Measurements from ENCODE around the gene RPS6KA2.
A peak's percentile ranks its signal among the peaks of the same experiment; 100 is the strongest.

RPS6KA2 gene

DNA sequence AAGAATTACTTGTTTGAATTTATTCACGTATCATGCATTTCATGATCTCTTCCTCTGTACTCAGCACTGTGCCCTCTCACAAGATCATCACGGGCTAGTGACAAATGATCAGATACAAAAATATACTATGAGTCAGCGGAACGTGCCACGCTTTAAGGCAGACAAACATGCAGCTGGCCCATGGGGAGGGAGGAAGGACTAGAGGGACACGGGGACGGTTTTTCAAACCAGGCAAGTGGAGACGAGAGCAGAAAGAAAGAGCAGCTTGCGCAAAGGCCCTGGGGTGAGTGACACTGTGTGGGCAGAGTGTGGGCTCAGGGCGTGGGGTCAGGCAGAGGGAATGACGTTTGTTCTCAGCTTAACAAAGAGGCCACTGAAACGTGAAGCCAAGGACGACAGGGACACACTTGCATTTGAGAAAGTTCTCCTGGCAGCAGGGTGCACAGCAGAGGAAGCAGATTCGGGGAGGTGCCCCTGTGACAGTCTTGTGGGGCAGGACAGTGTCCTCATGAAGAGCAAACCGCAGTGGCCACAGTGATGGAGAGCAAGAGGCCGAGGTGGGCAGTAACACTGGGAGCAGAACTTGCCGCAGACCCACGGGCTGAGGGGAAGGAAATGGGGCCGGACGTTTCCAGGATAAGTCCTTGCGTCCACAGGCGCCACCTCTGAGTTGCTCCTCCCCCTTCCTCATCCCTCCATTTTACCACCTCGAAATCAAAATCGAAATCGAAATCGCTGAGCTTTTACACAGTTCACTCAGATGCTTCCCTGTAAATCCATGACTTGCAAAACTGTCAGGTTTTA is 6.9 kb upstream of the RPS6KA2 start:
- DNase-seq = peak; percentile 57

DNA sequence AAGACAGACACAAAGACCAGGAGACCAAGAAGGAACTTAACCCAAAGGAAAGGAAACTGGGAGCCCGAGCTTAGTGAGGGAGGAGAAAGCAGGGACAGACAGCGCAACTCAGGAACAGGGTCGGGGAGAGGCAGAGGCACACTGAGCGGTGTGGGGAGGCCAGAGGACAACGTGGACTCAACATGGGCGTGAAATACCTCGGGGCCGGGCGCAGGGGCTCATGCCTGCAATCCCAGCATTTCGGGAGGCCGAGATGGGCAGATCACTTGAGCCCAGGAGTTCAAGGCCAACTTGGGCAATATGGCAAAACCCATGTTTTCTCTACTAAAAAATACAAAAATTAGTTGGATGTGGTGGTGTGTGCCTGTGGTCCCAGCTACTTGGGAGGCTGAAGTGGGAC is 5.7 kb upstream of the RPS6KA2 start:
- DNase-seq = no peak

DNA sequence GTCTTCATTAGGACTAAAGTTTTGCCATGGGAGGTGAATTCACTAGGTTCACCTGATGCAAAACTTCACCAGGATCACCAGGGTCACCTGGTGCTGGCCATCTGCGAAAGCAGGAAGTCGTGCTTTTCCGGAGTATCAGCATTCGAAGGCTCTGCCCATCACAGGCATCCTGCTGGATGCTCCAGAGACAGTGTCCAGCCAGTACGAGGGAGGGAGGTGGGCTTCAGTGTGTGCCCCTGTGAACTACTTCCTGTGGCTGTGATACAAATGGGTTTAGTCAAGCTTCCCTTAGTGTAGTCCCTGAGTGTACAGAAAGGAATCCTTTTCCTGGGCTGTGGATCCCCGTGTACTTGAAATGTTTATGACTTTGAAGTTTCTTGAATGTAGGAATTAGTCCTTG is 3.4 kb upstream of the RPS6KA2 start:
- DNase-seq = no peak

DNA sequence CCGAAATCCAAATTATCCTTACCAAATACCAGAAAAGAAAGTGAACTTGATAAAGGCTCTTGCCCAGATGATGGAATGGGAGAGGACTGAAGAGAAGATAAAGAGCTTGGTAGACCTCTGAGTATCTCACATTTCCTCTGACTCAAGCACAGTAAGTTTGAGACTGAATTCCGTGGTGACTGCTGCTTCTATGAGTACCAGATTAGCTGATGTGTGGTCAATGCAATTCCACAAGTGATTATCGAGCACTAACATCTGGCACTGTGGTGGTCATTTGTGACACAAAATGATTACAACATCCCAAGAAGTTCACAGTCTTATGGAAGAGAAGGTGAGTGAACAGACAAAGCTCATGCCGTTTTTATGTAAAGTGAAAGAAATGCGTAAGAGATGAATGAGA is 2.6 kb upstream of the RPS6KA2 start:
- peak; percentile 73 for DNase-seq

DNA sequence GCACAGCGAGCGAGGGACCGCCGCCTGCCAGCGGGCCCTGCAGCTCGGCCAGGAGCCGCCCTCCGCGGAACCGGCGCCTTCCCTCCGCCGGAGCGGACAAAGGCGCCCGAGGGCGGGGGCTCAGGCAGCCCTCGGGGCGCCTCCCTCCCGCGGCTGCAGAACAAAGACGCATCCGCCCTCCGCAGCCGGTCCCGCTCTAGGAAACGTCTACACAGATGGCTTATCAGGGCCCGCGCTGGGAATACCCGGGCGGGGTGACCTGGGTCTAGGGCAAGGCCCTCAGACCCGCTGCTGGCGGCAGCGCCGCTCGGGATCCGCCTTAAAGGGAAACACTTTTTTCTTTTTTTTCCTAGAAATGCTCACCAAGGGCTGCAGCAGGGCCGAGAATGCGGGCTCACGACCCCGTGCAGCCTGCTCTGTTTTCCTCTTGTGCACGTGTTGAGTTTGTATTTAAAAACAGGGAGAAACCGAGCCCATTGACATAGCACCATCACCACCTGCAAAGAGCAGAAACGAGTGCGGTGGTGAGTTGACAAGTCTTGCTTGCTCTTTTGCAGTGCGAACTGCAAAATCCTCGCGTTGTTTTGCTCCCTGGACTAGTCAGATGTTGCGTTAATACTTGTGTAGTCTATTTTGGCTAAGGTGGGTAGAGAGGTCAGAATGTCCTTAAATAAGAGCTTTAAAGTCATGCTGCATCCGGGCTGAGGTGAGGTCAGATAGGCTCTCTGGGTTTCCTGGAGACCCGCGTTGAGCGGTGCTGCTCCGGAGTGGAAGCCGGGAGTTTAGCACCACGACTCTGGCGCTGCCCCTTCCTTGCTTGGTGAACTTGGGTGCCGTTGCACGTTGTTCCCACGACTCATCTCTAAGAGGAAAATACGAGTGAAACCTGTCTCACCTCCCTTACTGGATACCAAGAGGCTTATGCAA is 1.1 kb upstream of the RPS6KA2 start:
- DNase-seq = peak; percentile 12

DNA sequence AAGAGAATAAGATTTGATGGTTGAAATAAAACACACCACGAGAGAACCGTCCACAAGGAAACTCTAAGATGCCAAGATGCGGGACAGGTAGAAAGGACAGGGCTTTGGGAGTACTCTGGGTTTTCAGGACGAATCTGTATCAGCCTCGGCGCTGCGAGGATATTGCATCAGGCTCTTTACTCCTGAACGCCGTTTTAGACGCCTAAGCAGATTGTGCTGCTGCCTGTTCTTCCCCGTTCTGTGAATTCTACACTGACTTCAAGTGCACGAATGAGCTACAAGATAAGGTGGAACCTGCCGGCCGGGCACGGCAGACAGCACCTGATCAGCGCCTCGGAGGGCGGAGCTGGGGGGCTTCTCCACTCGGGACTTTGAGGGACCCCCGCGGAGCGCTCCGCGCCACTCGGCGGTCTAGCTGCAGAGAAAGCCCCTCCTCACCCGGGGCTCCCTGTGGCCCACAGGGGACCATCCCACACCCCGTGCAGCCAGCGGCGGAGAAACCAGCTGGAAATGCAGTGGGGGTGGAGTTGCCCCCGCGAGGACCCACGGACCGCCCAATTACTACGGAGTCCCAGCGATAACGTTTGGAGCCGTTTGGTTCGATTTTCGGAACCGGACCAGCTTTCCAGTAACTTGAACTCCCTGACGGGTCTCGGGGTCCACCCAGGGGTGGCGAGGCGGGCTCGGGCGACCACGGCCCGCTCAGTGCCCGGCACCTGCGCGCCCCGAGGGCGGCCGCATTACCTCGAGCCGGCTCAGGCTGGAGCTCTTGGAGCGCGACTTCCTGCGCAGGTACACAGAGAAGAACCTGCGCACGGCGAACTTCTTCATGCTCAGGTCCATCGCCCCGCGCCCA is 646 bp downstream of the RPS6KA2 start:
- peak; percentile 28 for DNase-seq

DNA sequence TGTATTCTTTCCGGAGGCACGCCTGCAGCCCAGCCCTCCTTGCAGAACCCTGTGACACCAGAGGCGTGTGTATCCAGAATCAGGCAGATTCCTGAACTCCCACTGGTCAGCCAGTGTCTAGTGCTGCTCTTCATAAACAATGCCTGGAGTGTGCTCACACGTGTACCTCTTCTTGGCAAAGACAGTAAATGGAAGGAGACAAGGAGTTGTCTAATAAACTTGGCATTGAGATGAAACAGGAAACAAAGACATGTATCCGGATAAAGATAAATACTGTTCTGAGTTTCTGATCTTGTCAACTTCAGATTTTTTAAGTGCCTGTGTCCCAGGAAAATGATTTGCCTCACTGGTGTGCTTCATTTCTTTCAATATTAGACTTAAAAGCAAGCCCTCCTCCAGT is 1.7 kb downstream of the RPS6KA2 start:
- DNase-seq = peak; percentile 34

DNA sequence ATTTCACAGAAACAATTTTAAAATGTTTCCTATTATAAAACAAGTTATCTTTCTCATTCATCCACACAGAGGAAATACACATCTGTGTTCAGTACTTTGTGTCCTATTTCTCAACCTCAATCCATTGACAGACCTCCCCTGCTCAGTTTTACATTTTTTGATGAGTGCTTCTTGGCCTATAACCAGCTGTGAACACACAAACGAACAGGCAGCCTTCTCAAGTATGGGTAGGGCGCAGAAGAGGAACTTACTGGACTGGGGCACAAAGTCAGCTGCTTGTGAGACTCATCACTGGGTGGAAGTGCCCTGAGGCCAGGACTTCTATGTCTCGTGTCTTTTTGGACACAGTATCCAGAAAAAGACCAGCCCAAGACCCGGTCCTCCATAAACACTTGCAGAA is 2.8 kb downstream of the RPS6KA2 start:
- DNase-seq = peak; percentile 87

DNA sequence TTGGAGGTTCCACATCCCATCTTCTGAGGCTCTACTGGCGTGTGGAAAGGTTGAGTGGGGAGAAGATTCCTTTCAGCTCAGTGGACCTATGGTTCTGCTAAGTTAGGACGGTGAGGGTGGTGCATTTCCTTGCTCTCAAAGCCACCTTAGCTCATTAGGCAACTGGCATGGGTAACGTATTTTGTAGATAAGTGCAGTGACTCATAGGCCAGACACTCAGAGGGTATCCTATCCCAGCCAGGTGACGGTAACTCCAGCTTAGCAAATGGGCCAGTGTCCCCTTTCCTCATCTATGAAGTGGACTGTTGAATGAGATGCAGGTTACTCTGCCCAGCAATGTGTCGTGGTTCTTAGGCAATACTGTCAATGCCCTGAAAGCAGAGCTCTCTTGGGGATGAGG is 3.7 kb downstream of the RPS6KA2 start:
- no peak for DNase-seq

DNA sequence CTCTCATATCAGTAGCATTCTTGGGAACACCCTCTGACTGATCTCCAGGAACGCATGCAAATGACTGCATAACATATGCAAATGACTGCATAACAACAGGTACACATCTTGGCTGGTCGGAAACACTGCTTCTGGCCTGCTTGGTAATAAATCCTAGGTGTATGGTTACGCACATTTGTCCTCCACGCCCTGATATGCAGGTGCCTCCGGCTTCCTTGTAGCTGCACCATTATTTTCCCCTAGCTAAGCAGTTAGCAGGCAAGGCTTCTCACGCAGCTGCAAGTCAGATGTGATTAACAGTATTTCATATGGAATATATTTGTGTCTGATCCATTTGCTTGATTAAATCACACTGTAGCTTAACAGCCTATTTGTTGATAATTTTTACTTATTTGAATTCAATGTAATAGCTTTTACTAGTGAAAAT is 5.9 kb downstream of the RPS6KA2 start:
- no peak for DNase-seq

DNA sequence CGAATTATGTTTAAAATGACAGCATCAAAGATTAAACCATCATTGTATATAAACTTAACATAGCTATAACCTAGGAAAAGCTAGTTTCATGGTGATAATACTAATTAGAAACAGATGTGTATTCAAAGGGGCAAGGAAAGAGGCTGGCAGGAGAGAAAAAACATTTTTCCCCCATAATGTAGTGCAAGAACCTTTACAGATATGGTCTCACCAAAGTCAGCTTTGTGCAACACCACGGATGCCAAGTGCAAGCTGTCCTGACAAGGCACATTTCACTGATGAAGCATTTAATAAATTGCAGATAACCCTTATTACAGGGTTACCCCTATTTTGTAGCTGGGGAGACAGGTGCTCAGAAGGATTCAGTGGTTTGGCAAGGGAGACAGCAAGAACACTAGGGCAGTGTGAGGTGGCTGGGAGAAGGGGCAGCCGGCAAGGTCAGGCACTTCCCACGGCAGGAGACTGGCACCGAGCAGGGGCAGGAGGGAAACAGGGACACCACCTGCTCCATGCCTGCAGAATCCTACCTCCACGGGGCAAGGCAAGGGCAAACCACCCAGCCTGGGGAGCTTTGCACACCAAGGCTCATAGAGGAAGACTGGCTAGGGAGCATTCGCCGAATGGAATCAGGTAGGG is 6.5 kb downstream of the RPS6KA2 start:
- DNase-seq = no peak

DNA sequence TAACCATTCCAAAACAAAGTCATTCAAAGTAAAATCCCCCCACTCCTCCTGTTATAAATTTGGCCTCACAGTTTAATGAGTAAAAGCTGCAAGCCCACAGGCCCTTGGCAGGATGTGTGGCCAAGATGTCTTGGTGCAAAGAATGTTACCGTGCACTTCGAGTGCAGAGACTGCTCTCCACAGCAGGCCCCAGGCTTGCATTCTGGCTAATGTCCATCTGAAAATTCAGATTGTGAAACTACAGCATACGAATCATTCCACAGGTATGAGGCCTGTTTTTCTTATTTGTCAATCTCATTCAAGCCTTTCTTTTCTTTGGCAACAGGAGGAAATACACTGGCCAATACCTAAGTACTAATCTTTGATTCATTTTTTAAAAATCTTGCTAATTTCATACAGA is 7.1 kb downstream of the RPS6KA2 start:
- DNase-seq = peak; percentile 93

DNA sequence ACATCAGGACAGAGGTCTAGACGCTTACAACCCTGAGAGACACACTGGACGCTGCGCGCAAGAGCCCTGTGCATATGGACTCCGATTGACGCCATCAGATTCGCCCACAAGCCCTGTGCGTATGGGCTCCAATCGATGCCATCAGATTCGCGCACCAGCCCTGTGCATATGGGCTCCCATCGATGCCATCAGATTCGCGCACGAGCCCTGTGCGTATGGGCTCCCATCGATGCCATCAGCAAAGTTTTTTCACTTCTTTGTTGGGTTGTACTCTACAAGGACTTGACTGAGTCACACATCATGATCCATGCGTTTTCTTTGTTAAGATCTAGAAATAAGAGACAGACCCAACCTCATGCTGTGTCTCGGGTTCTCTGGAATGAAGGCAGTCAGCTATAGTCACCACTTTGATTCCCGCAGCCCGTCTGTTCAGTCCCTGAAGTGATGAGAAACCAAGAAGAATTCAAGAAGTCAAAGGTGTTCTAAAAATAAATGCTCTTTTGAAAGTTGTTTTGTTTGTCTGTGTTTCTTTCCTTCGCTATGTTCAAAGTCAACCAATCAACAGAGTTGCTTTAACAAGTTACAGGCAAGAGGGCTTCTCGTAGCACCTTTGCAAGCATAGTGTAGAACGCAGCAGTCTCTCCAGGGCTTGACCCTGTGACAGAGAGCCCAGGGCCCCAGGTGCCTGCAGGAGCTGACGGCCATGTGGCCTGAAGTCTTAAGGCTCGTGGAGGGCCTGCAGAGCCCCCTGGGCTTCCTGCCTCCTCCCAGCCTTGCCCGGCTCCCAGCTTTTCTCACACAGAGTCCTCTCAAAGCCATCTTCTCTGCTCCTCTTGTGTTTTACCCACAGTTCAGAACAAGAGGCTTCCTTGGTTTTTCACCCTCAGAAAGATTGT is 7.9 kb downstream of the RPS6KA2 start:
- DNase-seq = peak; percentile 34

DNA sequence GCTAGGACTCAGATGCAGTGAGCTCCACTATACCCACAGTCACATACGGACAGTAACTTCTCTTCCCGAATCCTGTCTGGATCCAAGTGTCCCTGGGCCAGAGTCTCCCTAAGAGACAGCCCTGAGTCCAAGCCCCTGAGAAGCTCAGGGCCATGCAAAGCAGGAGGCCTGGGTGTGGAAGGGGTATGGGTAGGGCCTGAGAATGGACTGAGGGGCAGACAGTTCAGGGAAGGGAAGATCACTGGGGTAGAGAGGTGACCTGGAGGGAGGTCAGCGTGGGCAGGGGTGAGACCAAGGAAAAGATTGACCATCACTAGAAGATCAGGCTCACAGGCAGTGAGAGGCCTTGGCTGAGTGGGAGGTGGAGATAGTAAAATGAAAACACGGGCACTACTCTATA is 8.8 kb downstream of the RPS6KA2 start:
- DNase-seq = no peak

DNA sequence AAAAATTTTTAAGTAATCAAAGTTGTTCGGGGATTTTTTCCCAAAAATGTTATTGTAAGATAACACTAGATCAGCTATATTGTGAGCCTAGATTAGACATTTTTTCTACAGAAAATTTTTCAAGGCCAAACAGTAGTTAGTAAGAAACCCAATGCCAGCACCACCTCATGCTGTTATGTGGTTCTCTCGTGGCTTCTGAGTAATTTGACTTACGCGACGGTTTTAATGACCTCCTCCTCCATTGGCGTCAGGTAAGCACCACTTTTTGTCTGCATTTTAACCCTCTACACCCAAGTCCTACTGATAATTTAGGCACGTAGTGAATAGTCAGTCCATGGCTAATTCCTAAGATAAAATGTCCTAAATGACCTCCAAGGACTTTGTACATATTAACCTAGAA is 9.7 kb downstream of the RPS6KA2 start:
- no peak for DNase-seq

DNA sequence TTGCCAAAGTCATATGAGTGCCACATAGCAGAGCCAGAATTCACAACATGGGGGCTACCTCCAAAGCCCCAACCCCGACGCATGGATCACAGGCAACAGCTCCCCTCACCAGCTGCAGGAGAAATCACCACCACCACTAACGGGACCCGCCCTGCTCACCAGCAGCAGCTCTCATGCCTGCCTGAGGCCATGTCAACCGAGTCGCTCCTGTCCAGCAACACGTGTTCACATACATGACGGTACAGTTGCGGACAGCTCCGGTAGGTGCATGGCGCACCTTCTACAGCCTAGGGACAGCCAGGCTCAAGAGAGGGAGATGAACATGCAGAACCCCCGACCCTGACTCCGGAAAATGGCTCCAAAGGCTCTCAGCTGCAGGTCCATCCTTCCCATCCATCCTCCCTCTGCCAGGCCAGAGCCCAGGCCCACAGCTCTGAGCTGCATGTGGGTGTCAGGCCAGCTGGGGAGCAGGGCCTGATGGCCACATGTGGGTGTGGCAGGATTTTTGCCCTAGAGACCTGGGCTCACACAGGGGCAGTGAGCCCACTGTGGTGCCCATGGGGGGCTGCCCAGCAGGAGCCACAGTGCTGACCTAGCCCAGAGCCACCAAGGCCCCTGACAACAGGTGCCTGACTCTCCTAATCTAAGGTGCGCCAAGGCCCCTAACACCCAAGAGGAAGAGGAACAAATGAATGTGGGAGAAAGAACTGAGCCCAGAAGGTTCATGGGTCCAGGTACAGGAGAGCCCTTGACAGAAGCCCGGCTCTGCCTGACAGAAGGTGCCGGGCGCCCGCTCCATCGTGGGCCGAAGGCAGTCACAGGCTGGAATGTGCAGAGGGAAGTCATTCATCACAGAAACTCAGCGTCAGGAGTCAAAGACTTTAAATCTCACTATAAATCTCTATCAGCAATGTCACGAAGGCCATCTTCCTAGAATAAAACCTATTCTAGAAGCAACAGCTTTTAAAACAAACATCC is 10.5 kb downstream of the RPS6KA2 start:
- DNase-seq = no peak

DNA sequence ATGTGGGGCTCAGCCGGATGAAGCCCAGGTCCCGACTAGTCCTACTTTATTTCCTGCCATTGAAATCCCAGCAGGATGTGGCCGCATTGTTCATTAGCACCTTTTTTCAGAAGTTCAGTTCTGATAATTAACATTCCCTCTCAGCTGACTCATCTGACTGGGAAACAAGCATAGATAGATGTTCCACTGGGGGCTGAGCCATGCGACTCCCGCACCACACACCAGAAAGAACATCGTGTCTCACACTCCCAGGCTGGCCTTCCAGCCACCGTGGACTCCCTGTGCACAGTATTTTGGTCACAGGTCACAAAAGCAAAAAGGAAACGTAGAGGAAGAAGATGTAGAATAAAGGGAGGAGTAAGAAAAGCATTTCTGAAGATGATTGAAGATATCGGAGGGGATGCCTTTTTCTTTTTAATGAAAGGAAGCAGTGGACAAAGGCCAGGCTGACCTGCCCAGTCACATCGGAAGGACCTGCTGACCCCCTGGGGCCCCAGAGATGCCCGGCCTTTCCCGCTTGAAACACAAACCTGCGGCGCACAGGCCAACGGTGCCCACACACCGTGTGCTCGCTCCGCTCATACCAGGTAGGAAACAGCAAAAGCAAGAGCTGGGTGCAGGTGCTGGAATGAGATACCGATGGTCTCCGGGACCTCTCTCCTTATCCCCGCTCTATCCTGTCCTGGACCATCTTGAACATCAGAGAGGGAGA is 11.8 kb downstream of the RPS6KA2 start:
- DNase-seq = no peak

DNA sequence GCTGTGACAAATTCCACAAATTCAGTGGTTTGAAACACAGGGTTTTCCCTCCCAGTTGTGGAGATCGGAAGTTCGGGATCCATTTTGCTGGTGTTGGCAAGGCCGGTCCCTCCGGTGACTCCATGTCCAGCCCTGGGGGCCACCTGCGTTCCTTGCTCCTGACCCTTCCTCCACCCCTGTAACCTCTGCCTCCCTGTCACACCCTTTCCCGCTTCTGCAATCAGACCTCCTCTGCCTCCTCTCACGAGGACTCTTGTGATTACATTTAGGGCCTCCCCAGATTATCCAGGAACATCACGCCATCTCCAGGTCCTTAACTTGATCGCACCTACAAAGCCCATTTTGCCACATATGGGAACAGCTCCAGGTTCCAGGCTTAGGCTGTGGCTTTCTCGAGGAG is 12.5 kb downstream of the RPS6KA2 start:
- no peak for DNase-seq

DNA sequence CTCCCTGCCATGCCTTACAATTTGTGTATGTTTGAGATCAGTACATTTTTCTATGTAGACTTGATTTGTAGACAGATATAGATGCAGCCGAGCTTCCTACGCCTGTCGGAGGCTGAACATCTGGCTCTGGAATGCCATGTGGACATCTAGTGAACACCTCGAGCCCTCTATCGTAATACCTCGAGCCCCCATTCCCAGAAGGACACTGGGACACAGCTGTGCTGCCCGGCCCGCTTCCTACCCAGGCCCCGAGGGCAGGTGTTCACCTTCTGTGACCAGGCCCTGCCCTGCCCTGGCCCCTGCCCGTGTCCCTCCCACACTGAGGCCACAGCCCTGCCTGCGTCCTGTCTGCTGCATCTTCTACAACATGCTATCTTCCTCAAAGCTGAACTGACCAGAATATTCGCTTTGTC is 12.9 kb downstream of the RPS6KA2 start:
- no peak for DNase-seq

DNA sequence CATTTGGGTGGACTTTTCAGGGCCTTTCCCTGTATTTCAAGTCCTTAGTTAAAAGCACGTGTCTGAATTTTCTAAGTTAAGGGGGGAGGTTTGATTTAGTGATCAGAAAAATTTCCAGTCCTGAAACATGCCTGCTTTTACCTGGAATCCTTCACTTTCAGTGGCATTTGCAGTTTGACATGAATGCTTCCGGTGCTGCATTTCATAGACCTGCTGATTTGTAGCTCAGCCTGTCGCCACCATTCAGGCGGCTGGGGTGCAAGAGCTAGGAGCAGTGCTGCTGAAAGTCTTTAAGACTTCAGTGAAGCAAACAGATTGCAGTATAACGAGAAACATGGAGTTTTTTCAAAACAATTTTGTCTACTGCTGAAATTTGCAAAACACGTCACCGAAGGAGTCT is 14.0 kb downstream of the RPS6KA2 start:
- DNase-seq = no peak
